ENCODE results near the gene ECHDC3.

GRCh38 chr10:11793762-11794479 is 51.7 kb downstream of the ECHDC3 start:
- TF ChIP-seq, protein P1, sequence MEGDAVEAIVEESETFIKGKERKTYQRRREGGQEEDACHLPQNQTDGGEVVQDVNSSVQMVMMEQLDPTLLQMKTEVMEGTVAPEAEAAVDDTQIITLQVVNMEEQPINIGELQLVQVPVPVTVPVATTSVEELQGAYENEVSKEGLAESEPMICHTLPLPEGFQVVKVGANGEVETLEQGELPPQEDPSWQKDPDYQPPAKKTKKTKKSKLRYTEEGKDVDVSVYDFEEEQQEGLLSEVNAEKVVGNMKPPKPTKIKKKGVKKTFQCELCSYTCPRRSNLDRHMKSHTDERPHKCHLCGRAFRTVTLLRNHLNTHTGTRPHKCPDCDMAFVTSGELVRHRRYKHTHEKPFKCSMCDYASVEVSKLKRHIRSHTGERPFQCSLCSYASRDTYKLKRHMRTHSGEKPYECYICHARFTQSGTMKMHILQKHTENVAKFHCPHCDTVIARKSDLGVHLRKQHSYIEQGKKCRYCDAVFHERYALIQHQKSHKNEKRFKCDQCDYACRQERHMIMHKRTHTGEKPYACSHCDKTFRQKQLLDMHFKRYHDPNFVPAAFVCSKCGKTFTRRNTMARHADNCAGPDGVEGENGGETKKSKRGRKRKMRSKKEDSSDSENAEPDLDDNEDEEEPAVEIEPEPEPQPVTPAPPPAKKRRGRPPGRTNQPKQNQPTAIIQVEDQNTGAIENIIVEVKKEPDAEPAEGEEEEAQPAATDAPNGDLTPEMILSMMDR (IDR thresholded peaks at IDR 0.05) = no peak
- TF ChIP-seq POLR2A (IDR thresholded peaks at IDR 0.05) = no peak

Data from lower leg skin (tissue), 3 donors.